ENCODE measurements around the gene POLG2.

Gene POLG2

GRCh38 chr17:64505340-64506200 lies 8.7 kb upstream of the POLG2 start:
- no peak for DNase-seq (ENCODE audit: low read depth, low spot score)
- ChIA-PET CTCF (interaction anchor here (7.4 to 8.5 kb wide), 2 partner anchors 12 to 85 kb away, joined by 78 to 88 read pairs; partner anchors contain the start of gene POLG2), POLR2A (interaction anchor here (0.6 to 3.0 kb wide), 15 partner anchors 8 to 765 kb away, joined by 3 to 55 read pairs (median 4); partner anchors contain the start of gene POLG2)
- TF ChIP-seq CTCF (IDR thresholded peaks at IDR 0.05; ENCODE audit: insufficient read depth, low read length, missing control alignments): no peak
- peak overlapping the region; percentile 97 for H3K4me3 ChIP-seq (ENCODE audit: low read depth, low read length)

GRCh38 chr17:64504769-64505339 lies 8.0 kb upstream of the POLG2 start:
- POLR2A ChIA-PET: interaction anchor here (0.6 to 3.0 kb wide), 9 partner anchors 7 to 765 kb away, joined by 3 to 55 read pairs (median 6); partner anchors contain the start of gene POLG2
- peak overlapping the region; percentile 97 for H3K4me3 ChIP-seq (ENCODE audit: low read depth, low read length)
- CTCF ChIA-PET: interaction anchor here (7.4 to 8.5 kb wide), 2 partner anchors 12 to 84 kb away, joined by 78 to 88 read pairs; partner anchors contain the start of gene POLG2
- TF ChIP-seq CTCF (IDR thresholded peaks at IDR 0.05; ENCODE audit: insufficient read depth, low read length, missing control alignments): no peak
- DNase-seq (ENCODE audit: low read depth, low spot score): no peak

GRCh38 chr17:64503821-64504768 lies 7.2 kb upstream of the POLG2 start:
- ChIA-PET CTCF (interaction anchor here (0.8 to 8.5 kb wide), 4 partner anchors 11 to 145 kb away, joined by 3 to 88 read pairs (median 41); partner anchors contain the start of gene POLG2), POLR2A (interaction anchor here (1.0 to 3.0 kb wide), 2 partner anchors 7 to 201 kb away, joined by 3 to 55 read pairs; partner anchors contain the start of gene POLG2)
- no peak for DNase-seq (ENCODE audit: low read depth, low spot score)
- peak overlapping the region; percentile 97 for H3K4me3 ChIP-seq (ENCODE audit: low read depth, low read length)
- no peak for TF ChIP-seq CTCF (IDR thresholded peaks at IDR 0.05; ENCODE audit: insufficient read depth, low read length, missing control alignments)

GRCh38 chr17:64503341-64503740 lies 6.5 kb upstream of the POLG2 start:
- no peak for TF ChIP-seq CTCF (IDR thresholded peaks at IDR 0.05; ENCODE audit: insufficient read depth, low read length, missing control alignments)
- ChIA-PET CTCF (interaction anchor here (0.8 to 8.5 kb wide), 5 partner anchors 10 to 183 kb away, joined by 3 to 88 read pairs (median 4); partner anchors contain the start of gene POLG2), POLR2A (interaction anchor here (1.0 kb wide), 1 partner anchor 201 kb away, joined by 3 read pairs; no protein-coding TSS in a partner anchor)
- no peak for DNase-seq (ENCODE audit: low read depth, low spot score)
- H3K4me3 ChIP-seq (ENCODE audit: low read depth, low read length): no peak overlapping the region; the same call in none of the 2 replicates

- ChIA-PET POLR2A (no interaction called here), CTCF (interaction anchor here (0.8 to 8.5 kb wide), 5 partner anchors 10 to 182 kb away, joined by 3 to 88 read pairs (median 4); partner anchors contain the start of gene POLG2)
- no peak for TF ChIP-seq CTCF (IDR thresholded peaks at IDR 0.05; ENCODE audit: insufficient read depth, low read length, missing control alignments)
- DNase-seq (ENCODE audit: low read depth, low spot score): no peak
- no peak overlapping the region for H3K4me3 ChIP-seq (ENCODE audit: low read depth, low read length)
Observed at GRCh38 chr17:64502809-64503208, 6.0 kb upstream of the POLG2 start.
